B cell (primary cell): ENCODE data around the gene MYEF2. TPM values are rescaled to one million over a fixed set of nuclear protein-coding genes. Genes with fewer than 3 reads are reported as not detected.

Source experiments
- ATAC-seq: fragments of 200-7000 bp; cut with Tn5 transposase; one replicate; pipeline ENCODE4 v1.10.0; 2021; ENCODE audit warnings: low read depth, mild to moderate bottlenecking, moderate number of reproducible peaks, moderate library complexity
- CTCF ChIA-PET: fragments of 350-600 bp; sonication (Branson Sonifier 250); formaldehyde crosslinking; loops from one replicate; lab custom pipeline; 2021; ENCODE audit warnings: antibody characterized with exemption, inconsistent platforms; lab: Charles Lee
- POLR2A ChIA-PET: fragments of 350-600 bp; sonication (Branson Sonifier 250); formaldehyde crosslinking; loops from one replicate; lab custom pipeline; 2021; ENCODE audit warnings: antibody characterized with exemption; lab: Charles Lee
- DNase-seq: peaks from one replicate; pipeline ENCODE4 v3.0.0; 2013
- H2AFZ ChIP-seq: 2 replicates; pipeline ENCODE4 v1.6.1; 2012; ENCODE audit warnings: mild to moderate bottlenecking, low read depth, low read length; ENCODE audit not compliant: insufficient read depth, poor library complexity, severe bottlenecking
- H3K27ac ChIP-seq, 2 donors: 1 replicate in 1 of 2; 2 replicates in 1 of 2; pipeline ENCODE4 v1.5.1; 2012 to 2013; ENCODE audit warnings: low read length in 2 of 2, mild to moderate bottlenecking in 2 of 2, moderate library complexity in 1 of 2
- H3K27me3 ChIP-seq, 4 experiments: fragments of 200-600 bp in 1 of 4; sonication (generic) in 1 of 4; replicated peaks in 1 of 4; 1 replicate in 2 of 4; 2 replicates in 2 of 4; pipeline versions ENCODE4 v1.6.1 to v1.7.0; 2013 to 2016; ENCODE audit warnings: low read length in 3 of 4, mild to moderate bottlenecking in 2 of 4, mixed read lengths in 1 of 4, moderate library complexity in 1 of 4; ENCODE audit not compliant: insufficient read depth in 4 of 4, control insufficient read depth in 3 of 4; ENCODE audit errors: control extremely low read depth in 1 of 4
- H3K36me3 ChIP-seq, 2 experiments: replicated peaks in 1 of 2; 1 replicate in 1 of 2; 2 replicates in 1 of 2; pipeline versions ENCODE4 v1.6.1 to v1.7.1; 2013; ENCODE audit warnings: low read length in 1 of 2; ENCODE audit not compliant: insufficient read depth in 2 of 2, control insufficient read depth in 1 of 2; ENCODE audit errors: control extremely low read depth in 1 of 2, extremely low read depth in 1 of 2
- H3K4me1 ChIP-seq, 2 donors: fragments of 200-600 bp in 1 of 2; sonication (generic) in 1 of 2; 1 replicate in 1 of 2; 2 replicates in 1 of 2; pipeline versions ENCODE4 v1.5.1 to v1.6.1; 2013 to 2017; ENCODE audit warnings: low read length in 2 of 2; ENCODE audit not compliant: control insufficient read depth in 2 of 2, insufficient read depth in 2 of 2
- H3K4me2 ChIP-seq: replicated peaks from 2 replicates; pipeline ENCODE3; 2012; ENCODE audit warnings: mild to moderate bottlenecking, low read depth, low read length; ENCODE audit not compliant: poor library complexity, severe bottlenecking
- H3K4me3 ChIP-seq, 5 experiments: fragments of 200-600 bp in 1 of 5; sonication (generic) in 1 of 5; 1 replicate in 3 of 5; 2 replicates in 2 of 5; pipeline versions ENCODE4 v1.5.1 to v1.7.0; 2011 to 2016; ENCODE audit warnings: low read length in 4 of 5, mild to moderate bottlenecking in 4 of 5, low read depth in 2 of 5, control low read depth in 1 of 5, moderate library complexity in 1 of 5; ENCODE audit not compliant: insufficient read depth in 1 of 5; ENCODE audit errors: control extremely low read depth in 1 of 5, extremely low read depth in 1 of 5
- H3K79me2 ChIP-seq: fragments of 200-600 bp; sonication (generic); one replicate; pipeline ENCODE4 v1.6.0; 2016; ENCODE audit warnings: low read length; ENCODE audit not compliant: control insufficient read depth, insufficient read depth
- H3K9ac ChIP-seq: fragments of 200-600 bp; sonication (generic); 2 replicates; pipeline ENCODE4 v1.6.1; 2017; ENCODE audit warnings: mild to moderate bottlenecking, low read length, moderate library complexity
- H3K9me3 ChIP-seq, 3 donors: one replicate each; pipeline versions ENCODE4 v1.6.1 to v1.7.1; 2013; ENCODE audit warnings: low read length in 2 of 3; ENCODE audit not compliant: control insufficient read depth in 2 of 3, insufficient read depth in 1 of 3; ENCODE audit errors: control extremely low read depth in 1 of 3
- H4K20me1 ChIP-seq: 2 replicates; pipeline ENCODE4 v1.6.0; 2012; ENCODE audit warnings: mild to moderate bottlenecking, low read length; ENCODE audit not compliant: insufficient read depth, control insufficient read depth, poor library complexity, severe bottlenecking
- H3K27ac Mint-ChIP-seq: one replicate; pipeline ENCODE4 v1.8.0; 2021; ENCODE audit warnings: mixed read lengths
- H3K27me3 Mint-ChIP-seq: one replicate; pipeline ENCODE4 v1.8.0; 2021; ENCODE audit warnings: mixed read lengths
- H3K4me1 Mint-ChIP-seq: one replicate; pipeline ENCODE4 v1.8.0; 2021; ENCODE audit warnings: mixed read lengths
- H3K4me3 Mint-ChIP-seq: one replicate; pipeline ENCODE4 v1.8.0; 2021; ENCODE audit warnings: mixed read lengths
- H3K9me3 Mint-ChIP-seq: one replicate; pipeline ENCODE4 v1.8.0; 2022; ENCODE audit warnings: mixed read lengths; ENCODE audit not compliant: insufficient read depth
- CTCF ChIP-seq: fragments of 200-600 bp; IDR thresholded peaks from one replicate; pipeline ENCODE4 v1.8.0; 2022; ENCODE audit warnings: antibody characterized with exemption, mild to moderate bottlenecking
- EZH2 ChIP-seq: IDR thresholded peaks from 2 replicates; pipeline ENCODE4 v1.6.1; 2012; ENCODE audit warnings: borderline replicate concordance, low read depth, mild to moderate bottlenecking, moderate library complexity, low read length; ENCODE audit not compliant: insufficient read depth, poor library complexity, severe bottlenecking
- whole genome bisulfite sequencing: methylation state at CpG from one replicate; pipeline ENCODE4 v1.1.5; 2013; ENCODE audit warnings: missing lambda C conversion rate; ENCODE audit not compliant: insufficient coverage; 5-methylcytosine and 5-hydroxymethylcytosine counted together
- intact Hi-C: fragments of 100-400 bp; cut with micrococcal nuclease; formaldehyde crosslinking; loops from one replicate; pipeline ENCODE4 v1.10.0; 2022
- polyA plus RNA-seq: library from polyadenylated mRNA; depleted of rRNA; stranded (reverse); fragments of >200 nt; gene quantifications from 2 replicates; pipeline ENCODE4 v1.2.3, GENCODE V29; 2012
- total RNA-seq, 2 donors: library from RNA; stranded (reverse); fragments of 120-200 nt in 1 of 2; gene quantifications; 1 replicate in 1 of 2; 2 replicates in 1 of 2; pipeline versions ENCODE4 v1.2.3 to v1.2.4, GENCODE V29; 2013 to 2022

The MYEF2 gene
- total and polyA plus RNA-seq, 2 donors (not counting 1 experiment from before 2014, with no cell fraction given): 3.9 to 34.3 TPM

- CTCF ChIA-PET: no interaction called here
- peaks cover 40% of the 10 kb centered on the region for H3K27me3 Mint-ChIP-seq
- WGBS: no CpG with 5 or more reads among the region's 3 CpGs
Observed at GRCh38 chr15:48185529-48185928, 7.4 kb upstream of the MYEF2 start.

GRCh38 chr15:48182749-48183148 lies 4.7 kb upstream of the MYEF2 start:
- H3K27me3 ChIP-seq: peaks cover 0 to 10% (median 3%) of the 10 kb centered on the region in 4 experiments
- no peaks in the 10 kb centered on the region for H3K9me3 ChIP-seq
- H3K79me2 ChIP-seq: no peaks in the 10 kb centered on the region
- no peaks in the 10 kb centered on the region for H3K36me3 ChIP-seq
- no peak overlapping the region for H3K9ac ChIP-seq
- WGBS: no CpG with 5 or more reads among the region's 2 CpGs
- DNase-seq (no peak), ATAC-seq (no peak)
- no peak overlapping the region for H3K4me3 Mint-ChIP-seq
- peaks cover 36% of the 10 kb centered on the region for H3K27me3 Mint-ChIP-seq
- TF ChIP-seq CTCF: no peak
- TF ChIP-seq EZH2: no peak
- ChIA-PET POLR2A (no interaction called here), CTCF (no interaction called here)
- H2AFZ ChIP-seq: no peak overlapping the region
- H3K27ac ChIP-seq: no peak overlapping the region
- H3K4me3 ChIP-seq: no peak overlapping the region
- H3K4me2 ChIP-seq: no peak overlapping the region
- H3K4me1 Mint-ChIP-seq: no peaks in the 10 kb centered on the region
- no peak overlapping the region for H3K27ac Mint-ChIP-seq
- H3K9me3 Mint-ChIP-seq: no peaks in the 10 kb centered on the region
- H4K20me1 ChIP-seq: no peaks in the 10 kb centered on the region
- H3K4me1 ChIP-seq: peaks cover 0 to 4% of the 10 kb centered on the region in 2 donors
- intact Hi-C loops: no loop called here

More at GRCh38 chr15:48185529-48185928, 7.4 kb upstream of the MYEF2 start:
- TF ChIP-seq CTCF: no peak
- no peak for TF ChIP-seq EZH2
- Histone ChIP-seq H4K20me1 (no peaks in the 10 kb centered on the region), H3K27me3 (peaks cover 0 to 10% (median 3%) of the 10 kb centered on the region in 4 experiments), H2AFZ (no peak overlapping the region), H3K4me1 (no peaks in the 10 kb centered on the region), H3K9ac (no peak overlapping the region), H3K36me3 (no peaks in the 10 kb centered on the region), H3K4me2 (no peak overlapping the region), H3K27ac (no peak overlapping the region), H3K4me3 (no peak overlapping the region), H3K9me3 (no peaks in the 10 kb centered on the region), H3K79me2 (no peaks in the 10 kb centered on the region)
- no peak overlapping the region for H3K27ac Mint-ChIP-seq
- DNase-seq (no peak), ATAC-seq (no peak)
- H3K4me1 Mint-ChIP-seq: no peaks in the 10 kb centered on the region
- no peaks in the 10 kb centered on the region for H3K9me3 Mint-ChIP-seq
- H3K4me3 Mint-ChIP-seq: no peak overlapping the region
- intact Hi-C loops: no loop called here
- POLR2A ChIA-PET: no interaction called here
